GM12878 (cell line): ENCODE measurements around the gene FITM1. TPM values are rescaled to one million over a fixed set of nuclear protein-coding genes. Genes with fewer than 3 reads are reported as not detected.
A peak's percentile ranks its signal among the peaks of the same experiment; 100 is the strongest.

Source experiments
- ASH2L ChIP-seq: fragments of 300-600, 200-600 bp; sonication (generic); IDR thresholded peaks from 2 replicates; pipeline ENCODE4 v1.6.1; 2017; ENCODE audit warnings: low read depth, mild to moderate bottlenecking, borderline replicate concordance
- BRCA1 ChIP-seq: IDR thresholded peaks from 2 replicates; pipeline ENCODE4 v1.6.1; 2011; ENCODE audit warnings: low read depth, low read length, improper control_type of control experiment
- CHD1 ChIP-seq: IDR thresholded peaks from 2 replicates; pipeline ENCODE4 v1.6.1; 2012; ENCODE audit warnings: low read depth, low read length, improper control_type of control experiment
- CREB1 ChIP-seq: IDR thresholded peaks from 2 replicates; pipeline ENCODE4 v1.6.1; 2012; ENCODE audit warnings: low read depth, mild to moderate bottlenecking, inconsistent platforms
- EGR1 ChIP-seq, 2 experiments: IDR thresholded peaks; 1 replicate in 1 of 2; 2 replicates in 1 of 2; pipeline ENCODE4 v1.6.1; 2011 to 2012; ENCODE audit warnings: low read depth in 2 of 2, low read length in 2 of 2, borderline replicate concordance in 1 of 2, mild to moderate bottlenecking in 1 of 2, moderate library complexity in 1 of 2
- HCFC1 ChIP-seq: fragments of 150-350 bp; IDR thresholded peaks from 2 replicates; pipeline ENCODE4 v1.6.1; 2014; ENCODE audit warnings: low read length
- IKZF2 ChIP-seq, 2 experiments: fragments of 450-650 bp; IDR thresholded peaks; 2 replicates each; pipeline ENCODE4 v1.6.1; 2017; ENCODE audit warnings: mild to moderate bottlenecking in 2 of 2, moderate library complexity in 2 of 2
- KLF5 ChIP-seq: fragments of 450-650 bp; IDR thresholded peaks from 2 replicates; pipeline ENCODE4 v1.6.1; 2014; ENCODE audit warnings: mild to moderate bottlenecking; ENCODE audit not compliant: partially characterized antibody
- NFIC ChIP-seq: IDR thresholded peaks from 2 replicates; pipeline ENCODE4 v1.6.1; 2012; ENCODE audit warnings: low read depth, mild to moderate bottlenecking, inconsistent platforms, low read length, moderate library complexity
- POLR2AphosphoS2 ChIP-seq: IDR thresholded peaks from 2 replicates; pipeline ENCODE4 v1.6.1; 2011; ENCODE audit warnings: low read depth, mild to moderate bottlenecking, low read length, improper control_type of control experiment, moderate library complexity
- POU2F2 ChIP-seq: IDR thresholded peaks from 3 replicates; pipeline ENCODE4 v1.6.1; 2011; ENCODE audit warnings: low read depth, mild to moderate bottlenecking, low read length, borderline replicate concordance
- RAD51 ChIP-seq: fragments of 450-650 bp; IDR thresholded peaks from 2 replicates; pipeline ENCODE4 v1.6.1; 2016; ENCODE audit warnings: moderate library complexity, mild to moderate bottlenecking, inconsistent platforms
- SIX5 ChIP-seq: IDR thresholded peaks from 2 replicates; pipeline ENCODE4 v1.6.1; 2011; ENCODE audit warnings: mild to moderate bottlenecking, low read depth, low read length, moderate library complexity; ENCODE audit not compliant: severe bottlenecking
- SMAD1 ChIP-seq: fragments of 450-650 bp; IDR thresholded peaks from 2 replicates; pipeline ENCODE4 v1.6.1; 2018; ENCODE audit warnings: mild to moderate bottlenecking, low read depth; ENCODE audit not compliant: partially characterized antibody
- SMARCA5 ChIP-seq: fragments of 450-650 bp; IDR thresholded peaks from 2 replicates; pipeline ENCODE4 v1.6.1; 2017; ENCODE audit warnings: mild to moderate bottlenecking
- SREBF1 ChIP-seq: IDR thresholded peaks from 2 replicates; pipeline ENCODE4 v1.6.1; 2012; ENCODE audit warnings: mild to moderate bottlenecking, low read length
- SUZ12 ChIP-seq: fragments of 200-600 bp; sonication (generic); IDR thresholded peaks from one replicate; pipeline ENCODE4 v1.6.1; 2018; ENCODE audit warnings: antibody characterized with exemption, mild to moderate bottlenecking; ENCODE audit not compliant: unreplicated experiment
- TAF1 ChIP-seq: IDR thresholded peaks from 2 replicates; pipeline ENCODE4 v1.6.1; 2011; ENCODE audit warnings: mild to moderate bottlenecking, low read depth, low read length, borderline replicate concordance
- TARDBP ChIP-seq: IDR thresholded peaks from 2 replicates; pipeline ENCODE4 v1.6.1; 2016; ENCODE audit warnings: borderline replicate concordance
- YBX1 ChIP-seq: fragments of 450-650 bp; IDR thresholded peaks from 2 replicates; pipeline ENCODE4 v1.6.1; 2016; ENCODE audit warnings: antibody characterized with exemption
- ZBED1 ChIP-seq: IDR thresholded peaks from 2 replicates; pipeline ENCODE4 v1.6.1; 2016; ENCODE audit warnings: borderline replicate concordance
- ZNF274 ChIP-seq: IDR thresholded peaks from one replicate; pipeline ENCODE4 v1.8.0; 2011; ENCODE audit not compliant: insufficient read length, insufficient read depth
- ZNF622 ChIP-seq: fragments of 450-650 bp; IDR thresholded peaks from 2 replicates; pipeline ENCODE4 v1.6.1; 2017; ENCODE audit warnings: mild to moderate bottlenecking, inconsistent platforms
- polyA plus RNA-seq, 11 experiments: library from polyadenylated mRNA; depleted of rRNA in 4 of 11; unstranded in 6 of 11; stranded (reverse) in 5 of 11; fragments of >200 nt; fragmentation: Nextera tagmentation in 4 of 11; fragmentation: Illumina TruSeq in 1 of 11; extraction: Ambion mirVana in 4 of 11; extraction: Trizol in 1 of 11; gene quantifications; 1 replicate in 1 of 11; 2 replicates in 10 of 11; pipeline versions ENCODE4 v1.2.1 to v1.2.3, GENCODE V29; 2011 to 2016; ENCODE audit warnings: inconsistent platforms in 2 of 11, missing spikeins in 2 of 11, low read depth in 1 of 11
- total RNA-seq, 4 experiments: library from RNA; depleted of rRNA in 3 of 4; stranded (reverse); fragments of >200 nt in 3 of 4; fragmentation: Illumina TruSeq in 1 of 4; extraction: Trizol in 1 of 4; gene quantifications; 2 replicates each; pipeline versions ENCODE4 v1.2.1 to v1.2.3, GENCODE V29; 2013 to 2021
- TF ChIP-seq, protein P1 (sequence below): IDR thresholded peaks from 2 replicates; pipeline ENCODE4 v1.6.1; 2011; ENCODE audit warnings: mild to moderate bottlenecking, low read depth, low read length, moderate library complexity; ENCODE audit not compliant: insufficient replicate concordance
- TF ChIP-seq, protein P2 (sequence below): fragments of 450-650 bp; IDR thresholded peaks from 2 replicates; pipeline ENCODE4 v1.6.1; 2014; ENCODE audit warnings: mild to moderate bottlenecking
- TF ChIP-seq, protein P3 (sequence below): fragments of 450-650 bp; IDR thresholded peaks from 2 replicates; pipeline ENCODE4 v1.6.1; 2017; ENCODE audit warnings: mild to moderate bottlenecking, moderate library complexity

Gene FITM1
- total and polyA plus RNA-seq, 10 of the 15 experiments (the other 5 are each of a cell fraction or from before 2014, with no cell fraction given): 0.11 to 1.9 (median 0.45) TPM; not detected in 2

DNA sequence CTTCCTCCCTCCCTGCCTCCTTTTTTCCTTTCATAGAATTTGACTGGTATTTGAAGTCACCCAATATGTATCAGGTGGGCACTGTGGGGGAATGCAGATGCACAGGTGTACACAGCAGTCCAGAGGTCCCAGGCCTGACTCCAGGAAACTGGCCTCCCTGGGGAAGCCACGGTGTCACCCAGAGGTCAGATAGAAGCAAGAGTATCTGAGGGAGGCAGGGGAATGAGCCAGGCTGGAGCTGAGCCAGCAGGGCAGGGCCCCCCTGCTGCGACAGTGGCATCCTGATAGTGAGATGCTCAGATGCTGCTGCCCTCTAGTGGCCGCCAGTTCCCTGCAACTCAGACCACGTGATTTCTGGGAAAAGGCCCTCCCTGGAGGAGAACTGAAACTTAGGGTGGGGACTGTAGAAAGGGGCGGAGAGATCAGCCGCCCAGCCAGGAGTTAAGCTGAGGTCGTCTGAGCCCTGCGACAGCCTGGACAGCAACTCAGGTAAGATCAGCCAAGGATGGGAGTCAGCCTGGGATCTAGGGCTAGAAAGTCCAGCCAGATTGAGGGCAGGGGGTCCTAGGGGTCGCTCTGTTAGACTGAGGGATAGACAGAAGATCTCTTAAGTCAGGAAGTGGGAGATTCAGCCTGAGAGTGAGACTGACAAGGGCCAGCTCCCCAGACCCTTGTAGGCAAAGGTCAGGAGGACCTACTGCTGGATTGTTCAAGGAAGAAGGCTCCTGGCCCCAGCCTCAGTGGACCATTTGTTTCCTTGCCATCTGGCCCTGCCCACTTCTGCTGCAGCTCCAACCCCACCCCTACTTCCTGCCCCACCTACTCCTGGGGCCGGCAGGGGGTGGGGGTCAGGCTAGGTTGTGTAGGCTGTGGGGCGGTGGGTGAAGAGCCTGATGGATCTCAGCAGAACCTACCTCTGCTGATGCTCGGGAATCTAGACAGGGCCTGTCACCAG, 30.7 kb downstream of the FITM1 start, which contains the start of gene IRF9 (continued):
- TF ChIP-seq HCFC1 (no peak), SIX5 (peak; percentile 22), ZBED1 (peak; percentile 88), ZNF274 (no peak), IKZF2 (IDR thresholded peaks at IDR 0.05) (peak; percentile 51 to 75), CREB1 (peak; percentile 74), SMAD1 (peak; percentile 91), CHD1 (no peak; the same call in none of the 2 replicates), BRCA1 (no peak), SREBF1 (no peak), POU2F2 (peak; percentile 86), NFIC (peak; percentile 67), TAF1 (peak; percentile 94), POLR2AphosphoS2 (peak; percentile 97), ZNF622 (no peak), RAD51 (peak; percentile 97), SUZ12 (no peak), TARDBP (peak; percentile 47; the same call in 1 of the 2 replicates), ASH2L (no peak), EGR1 (IDR thresholded peaks at IDR 0.05; ENCODE audit: borderline replicate concordance in 1 of 2, low read depth in 2 of 2, low read length in 2 of 2) (peak in 1 of 2 experiments; percentile 47; a peak in 1 of 3 replicates), SMARCA5 (peak; percentile 90), YBX1 (no peak), KLF5 (peak; percentile 75)
- TF ChIP-seq, protein P1, sequence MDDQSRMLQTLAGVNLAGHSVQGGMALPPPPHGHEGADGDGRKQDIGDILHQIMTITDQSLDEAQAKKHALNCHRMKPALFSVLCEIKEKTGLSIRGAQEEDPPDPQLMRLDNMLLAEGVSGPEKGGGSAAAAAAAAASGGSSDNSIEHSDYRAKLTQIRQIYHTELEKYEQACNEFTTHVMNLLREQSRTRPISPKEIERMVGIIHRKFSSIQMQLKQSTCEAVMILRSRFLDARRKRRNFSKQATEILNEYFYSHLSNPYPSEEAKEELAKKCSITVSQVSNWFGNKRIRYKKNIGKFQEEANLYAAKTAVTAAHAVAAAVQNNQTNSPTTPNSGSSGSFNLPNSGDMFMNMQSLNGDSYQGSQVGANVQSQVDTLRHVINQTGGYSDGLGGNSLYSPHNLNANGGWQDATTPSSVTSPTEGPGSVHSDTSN: no peak
- TF ChIP-seq, protein P2, sequence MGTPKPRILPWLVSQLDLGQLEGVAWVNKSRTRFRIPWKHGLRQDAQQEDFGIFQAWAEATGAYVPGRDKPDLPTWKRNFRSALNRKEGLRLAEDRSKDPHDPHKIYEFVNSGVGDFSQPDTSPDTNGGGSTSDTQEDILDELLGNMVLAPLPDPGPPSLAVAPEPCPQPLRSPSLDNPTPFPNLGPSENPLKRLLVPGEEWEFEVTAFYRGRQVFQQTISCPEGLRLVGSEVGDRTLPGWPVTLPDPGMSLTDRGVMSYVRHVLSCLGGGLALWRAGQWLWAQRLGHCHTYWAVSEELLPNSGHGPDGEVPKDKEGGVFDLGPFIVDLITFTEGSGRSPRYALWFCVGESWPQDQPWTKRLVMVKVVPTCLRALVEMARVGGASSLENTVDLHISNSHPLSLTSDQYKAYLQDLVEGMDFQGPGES: peak; percentile 16; the same call in 1 of the 2 replicates
- TF ChIP-seq, protein P3, sequence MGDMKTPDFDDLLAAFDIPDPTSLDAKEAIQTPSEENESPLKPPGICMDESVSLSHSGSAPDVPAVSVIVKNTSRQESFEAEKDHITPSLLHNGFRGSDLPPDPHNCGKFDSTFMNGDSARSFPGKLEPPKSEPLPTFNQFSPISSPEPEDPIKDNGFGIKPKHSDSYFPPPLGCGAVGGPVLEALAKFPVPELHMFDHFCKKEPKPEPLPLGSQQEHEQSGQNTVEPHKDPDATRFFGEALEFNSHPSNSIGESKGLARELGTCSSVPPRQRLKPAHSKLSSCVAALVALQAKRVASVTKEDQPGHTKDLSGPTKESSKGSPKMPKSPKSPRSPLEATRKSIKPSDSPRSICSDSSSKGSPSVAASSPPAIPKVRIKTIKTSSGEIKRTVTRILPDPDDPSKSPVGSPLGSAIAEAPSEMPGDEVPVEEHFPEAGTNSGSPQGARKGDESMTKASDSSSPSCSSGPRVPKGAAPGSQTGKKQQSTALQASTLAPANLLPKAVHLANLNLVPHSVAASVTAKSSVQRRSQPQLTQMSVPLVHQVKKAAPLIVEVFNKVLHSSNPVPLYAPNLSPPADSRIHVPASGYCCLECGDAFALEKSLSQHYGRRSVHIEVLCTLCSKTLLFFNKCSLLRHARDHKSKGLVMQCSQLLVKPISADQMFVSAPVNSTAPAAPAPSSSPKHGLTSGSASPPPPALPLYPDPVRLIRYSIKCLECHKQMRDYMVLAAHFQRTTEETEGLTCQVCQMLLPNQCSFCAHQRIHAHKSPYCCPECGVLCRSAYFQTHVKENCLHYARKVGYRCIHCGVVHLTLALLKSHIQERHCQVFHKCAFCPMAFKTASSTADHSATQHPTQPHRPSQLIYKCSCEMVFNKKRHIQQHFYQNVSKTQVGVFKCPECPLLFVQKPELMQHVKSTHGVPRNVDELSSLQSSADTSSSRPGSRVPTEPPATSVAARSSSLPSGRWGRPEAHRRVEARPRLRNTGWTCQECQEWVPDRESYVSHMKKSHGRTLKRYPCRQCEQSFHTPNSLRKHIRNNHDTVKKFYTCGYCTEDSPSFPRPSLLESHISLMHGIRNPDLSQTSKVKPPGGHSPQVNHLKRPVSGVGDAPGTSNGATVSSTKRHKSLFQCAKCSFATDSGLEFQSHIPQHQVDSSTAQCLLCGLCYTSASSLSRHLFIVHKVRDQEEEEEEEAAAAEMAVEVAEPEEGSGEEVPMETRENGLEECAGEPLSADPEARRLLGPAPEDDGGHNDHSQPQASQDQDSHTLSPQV: no peak
